Measurements from ENCODE around the gene SLC13A5.
"Not testable (repeated sequence)": the region's sequence is repeated elsewhere in the genome, so short reads cannot be mapped to it uniquely, and the experiment has no call there.

Gene SLC13A5

DNA sequence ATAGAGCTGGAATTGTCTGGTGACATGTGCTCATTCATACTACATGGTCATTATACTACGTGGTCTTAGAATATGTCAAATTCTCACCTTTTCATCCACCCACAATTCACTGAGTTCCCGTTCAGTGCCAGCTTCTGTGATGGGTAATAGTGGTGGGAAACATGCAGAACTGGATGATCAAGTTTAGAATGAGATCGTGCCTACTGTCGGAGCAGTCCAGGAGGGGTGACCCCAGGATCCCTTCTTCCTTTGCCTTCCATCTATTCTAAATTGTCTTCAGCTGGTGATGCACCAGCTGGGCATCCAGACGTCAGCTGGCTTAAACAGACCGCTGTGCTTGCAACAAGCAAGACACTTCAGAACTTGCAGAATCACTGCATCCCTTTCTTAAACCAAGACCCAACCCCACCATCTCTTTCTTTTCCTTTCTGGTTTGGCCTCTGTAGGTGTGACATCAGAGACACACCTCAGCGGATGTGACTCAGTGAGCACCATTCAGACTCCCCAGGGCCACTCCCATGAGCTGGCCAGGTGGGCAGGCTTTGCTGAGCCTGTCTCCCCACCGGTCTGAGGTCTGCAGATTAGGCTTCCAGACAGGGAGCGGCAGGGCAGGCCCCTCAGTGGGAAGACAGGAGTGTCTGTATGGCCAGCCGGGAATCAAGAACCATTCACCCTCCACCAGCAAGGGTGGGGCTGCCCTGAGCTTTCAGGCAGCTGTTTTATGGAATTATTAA lies 43.5 kb downstream of the SLC13A5 start:
- DNase-seq: no peak
- TF ChIP-seq GATA1 (IDR thresholded peaks at IDR 0.05; ENCODE audit: low read depth, low read length) (no peak), POLR2A (IDR thresholded peaks at IDR 0.05; ENCODE audit: low read length) (no peak)

DNA sequence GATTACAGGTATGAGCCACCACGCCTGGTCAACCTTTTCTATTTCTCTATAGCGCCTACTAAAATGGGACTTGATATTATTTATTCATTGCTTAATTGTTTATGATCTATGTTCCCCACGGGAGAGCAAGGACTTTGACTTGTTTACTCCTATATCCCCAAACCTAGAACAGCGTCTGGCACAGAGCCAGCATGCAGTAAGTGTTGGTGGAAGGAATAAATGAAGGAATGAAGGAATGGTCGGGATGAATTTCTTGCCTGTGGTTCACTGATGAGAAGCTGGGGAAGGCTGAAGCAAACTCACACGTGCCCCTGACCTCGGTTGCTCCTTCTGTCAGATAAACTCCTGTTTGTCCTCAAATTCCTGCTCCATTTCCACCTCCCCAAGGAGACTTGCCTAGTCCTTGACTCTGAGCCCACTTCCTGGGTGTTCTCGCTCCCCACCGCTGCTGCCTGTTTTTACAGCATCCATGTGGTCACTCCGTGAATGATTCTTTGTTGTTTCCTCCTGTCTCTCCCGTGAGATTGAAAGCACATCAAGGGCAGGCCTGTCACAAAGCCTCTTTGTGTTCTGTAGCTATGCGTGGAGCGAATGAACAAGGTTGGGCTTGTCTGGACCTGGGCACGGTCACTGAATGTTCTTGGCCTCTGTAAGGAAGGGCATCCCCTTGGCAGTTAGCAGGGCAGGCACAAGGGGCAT lies 44.3 kb downstream of the SLC13A5 start:
- DNase-seq: no peak
- TF ChIP-seq GATA1 (IDR thresholded peaks at IDR 0.05; ENCODE audit: low read depth, low read length) (no peak), POLR2A (IDR thresholded peaks at IDR 0.05; ENCODE audit: low read length) (no peak)

DNA sequence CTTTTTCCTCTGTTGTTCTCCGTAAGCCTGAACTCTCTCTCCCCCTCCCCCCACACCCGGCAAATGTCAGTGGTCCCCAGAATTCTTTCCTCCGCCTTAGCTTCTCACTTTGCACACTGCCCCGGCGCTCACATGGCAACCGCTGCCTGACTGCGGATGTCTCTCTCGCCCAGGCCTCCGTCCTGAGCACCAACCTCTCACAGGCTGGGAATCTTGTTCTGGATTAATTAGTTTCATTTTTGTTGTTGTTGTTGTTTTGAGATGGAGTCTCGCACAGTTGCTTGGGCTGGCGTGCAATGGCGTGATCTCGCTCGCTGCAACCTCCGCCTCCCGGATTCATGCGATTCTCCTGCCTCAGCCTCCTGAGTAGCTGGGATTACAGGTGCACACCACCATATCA lies 45.0 kb downstream of the SLC13A5 start:
- DNase-seq: no peak
- no peak for TF ChIP-seq GATA1 (IDR thresholded peaks at IDR 0.05; ENCODE audit: low read depth, low read length)
- TF ChIP-seq POLR2A (IDR thresholded peaks at IDR 0.05; ENCODE audit: low read length): no peak

DNA sequence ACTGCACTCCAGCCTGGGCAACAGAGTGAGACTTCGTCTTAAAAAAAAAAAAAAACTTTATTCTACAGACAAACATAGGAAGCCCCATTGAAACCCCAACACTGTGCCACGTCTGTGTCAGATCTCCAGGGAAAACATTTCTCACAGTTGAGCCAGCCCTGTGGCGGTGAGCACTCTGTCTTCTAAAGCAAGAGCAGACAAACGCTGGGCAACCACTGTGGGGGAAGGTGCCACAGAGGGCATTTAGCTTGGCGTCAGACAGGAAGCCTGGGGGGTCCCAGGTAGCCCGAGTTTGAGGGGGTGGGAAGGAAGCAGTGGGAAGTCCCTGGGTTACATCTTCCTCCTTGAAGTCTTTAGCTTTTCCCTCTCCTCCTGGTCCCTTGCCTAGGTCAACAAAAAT lies 45.7 kb downstream of the SLC13A5 start:
- TF ChIP-seq GATA1 (IDR thresholded peaks at IDR 0.05; ENCODE audit: low read depth, low read length) (no peak), POLR2A (IDR thresholded peaks at IDR 0.05; ENCODE audit: low read length) (no peak)
- DNase-seq: no peak

DNA sequence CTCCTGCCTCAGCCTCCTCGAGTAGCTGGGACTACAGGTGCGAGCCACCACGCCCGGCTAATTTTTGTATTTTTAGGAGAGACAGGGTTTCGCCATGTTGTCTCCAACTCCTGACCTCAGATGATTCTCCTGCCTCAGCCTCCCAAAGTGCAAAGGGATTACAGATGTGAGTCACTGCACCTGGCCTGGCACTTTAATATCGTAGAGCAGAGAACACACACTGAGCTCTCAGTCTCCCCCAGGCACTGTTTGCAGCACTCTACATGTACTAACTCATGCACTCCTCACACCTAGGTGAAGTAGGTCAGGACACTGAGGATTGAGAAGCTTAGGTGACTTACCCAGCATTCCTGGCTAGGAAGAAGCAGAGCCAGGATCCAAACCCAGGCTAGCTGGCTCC lies 46.6 kb downstream of the SLC13A5 start:
- no peak for TF ChIP-seq POLR2A (IDR thresholded peaks at IDR 0.05; ENCODE audit: low read length)
- TF ChIP-seq GATA1 (IDR thresholded peaks at IDR 0.05; ENCODE audit: low read depth, low read length): no peak

DNA sequence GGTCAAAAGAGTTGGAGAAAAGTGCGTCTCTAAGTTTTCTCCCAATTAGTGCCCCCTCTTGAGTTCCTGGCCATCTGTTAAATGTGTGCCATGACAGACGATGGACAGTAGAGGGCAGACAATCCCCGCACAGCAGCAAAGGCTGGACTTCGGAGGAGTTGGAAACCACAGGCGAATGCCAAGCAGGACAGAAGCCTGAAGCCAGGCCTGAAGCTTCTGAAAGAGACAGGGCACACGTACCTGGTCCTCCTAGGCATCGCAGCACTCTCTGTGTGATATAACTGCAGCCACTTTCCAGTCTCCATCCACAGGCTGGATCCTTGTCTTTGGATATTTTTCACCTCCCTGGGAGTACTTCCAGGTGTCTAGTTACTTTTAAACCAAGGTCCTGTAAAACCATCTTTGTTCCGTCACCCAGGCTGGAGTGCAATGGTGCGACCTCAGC lies 47.1 kb downstream of the SLC13A5 start:
- TF ChIP-seq POLR2A (IDR thresholded peaks at IDR 0.05; ENCODE audit: low read length) (no peak), GATA1 (IDR thresholded peaks at IDR 0.05; ENCODE audit: low read depth, low read length) (no peak)
- peak; percentile 68 to 82 for DNase-seq

More for the DNA sequence above, 46.6 kb downstream of the SLC13A5 start:
- no peak for DNase-seq

DNA sequence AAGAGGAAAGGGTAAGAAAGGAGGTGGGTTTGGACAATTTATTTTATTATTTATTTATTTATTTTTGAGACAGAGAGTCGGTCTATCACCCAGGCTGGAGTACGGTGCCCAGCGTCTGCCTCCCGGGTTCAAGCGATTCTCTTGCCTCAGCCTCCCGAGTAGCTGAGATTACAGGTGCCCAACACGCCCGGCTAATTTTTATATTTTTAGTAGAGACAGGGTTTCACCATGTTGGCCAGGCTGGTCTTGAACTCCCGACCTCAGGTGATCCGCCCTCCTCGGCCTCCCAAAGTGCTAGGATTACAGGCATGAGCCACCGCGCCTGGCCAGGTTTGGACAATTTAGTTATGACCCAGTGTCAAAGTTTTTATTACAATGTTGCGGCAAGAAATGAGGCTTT lies 50.0 kb downstream of the SLC13A5 start:
- not testable (repeated sequence) for DNase-seq

DNA sequence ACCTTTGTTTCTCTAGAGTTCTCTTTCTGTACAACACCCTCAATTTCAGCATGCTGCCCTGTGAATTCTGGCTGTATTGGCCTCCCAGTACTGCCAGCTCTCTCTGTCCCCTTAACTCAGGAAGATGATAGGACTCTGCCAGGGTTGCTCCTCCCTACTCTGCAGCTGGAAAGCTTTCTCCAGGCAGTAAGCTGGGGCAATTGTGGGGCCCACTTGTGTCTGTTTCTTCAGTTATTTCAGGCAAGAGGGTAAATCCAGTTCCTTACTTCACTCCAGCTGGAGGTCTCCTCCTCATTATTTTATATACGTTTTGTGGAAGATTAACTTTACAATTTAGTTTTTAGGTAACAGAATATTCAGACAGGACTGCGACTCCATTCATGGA lies 51.7 kb downstream of the SLC13A5 start:
- no peak for DNase-seq
- TF ChIP-seq POLR2A (IDR thresholded peaks at IDR 0.05; ENCODE audit: low read length) (no peak), GATA1 (IDR thresholded peaks at IDR 0.05; ENCODE audit: low read depth, low read length) (no peak)

DNA sequence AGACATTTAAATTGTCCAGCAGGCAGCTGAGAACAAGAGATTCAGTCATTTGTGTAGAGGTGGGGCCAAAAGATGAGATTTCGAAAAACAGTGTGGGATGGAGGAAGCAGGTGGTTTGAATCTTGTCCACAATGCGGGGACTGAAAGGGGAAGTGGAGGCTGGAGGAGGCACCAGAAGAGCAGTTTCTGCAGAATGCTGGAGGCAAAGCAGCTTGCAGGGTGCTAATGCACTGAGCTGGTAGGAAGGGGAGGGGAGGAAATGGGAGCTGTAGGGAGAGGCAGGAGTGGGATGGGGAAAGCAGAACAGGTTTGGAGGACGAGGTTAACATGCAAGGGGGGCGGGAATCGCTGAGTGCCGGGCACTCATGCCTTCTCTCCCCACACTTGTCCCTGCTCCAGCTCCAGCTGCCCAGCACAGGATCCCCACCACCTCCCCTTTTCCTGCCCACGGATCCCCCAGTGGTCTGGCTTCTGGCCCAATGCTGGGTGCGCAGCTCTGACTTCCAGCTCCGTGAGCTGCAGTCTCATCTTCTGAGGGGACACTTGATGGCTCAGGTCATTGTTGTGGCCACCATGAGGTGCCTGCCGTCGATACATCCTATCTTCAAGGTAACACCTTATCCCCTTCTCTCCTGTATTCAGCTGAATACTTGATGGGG lies 52.2 kb downstream of the SLC13A5 start:
- DNase-seq: no peak
- TF ChIP-seq POLR2A (IDR thresholded peaks at IDR 0.05; ENCODE audit: low read length) (no peak), GATA1 (IDR thresholded peaks at IDR 0.05; ENCODE audit: low read depth, low read length) (no peak)

DNA sequence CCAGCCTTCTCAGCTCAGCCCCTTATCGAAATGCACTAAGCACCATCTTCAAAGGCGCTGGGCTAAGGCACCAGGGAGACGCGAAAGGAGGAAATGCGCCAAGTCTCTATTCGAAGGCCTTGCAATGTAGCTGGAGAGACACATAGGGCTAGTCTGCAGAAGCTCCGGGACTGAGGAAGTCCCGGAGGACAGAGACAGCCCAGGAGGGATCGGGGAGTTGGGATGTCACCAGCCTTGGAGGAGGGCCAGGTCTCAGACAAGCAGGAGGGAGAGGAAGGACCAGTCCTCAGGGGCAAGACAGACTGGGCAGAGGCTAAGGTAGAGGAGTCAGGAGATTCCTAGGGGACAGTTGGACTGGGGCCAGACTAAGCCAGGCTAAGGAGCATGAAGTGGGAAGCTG lies 53.1 kb downstream of the SLC13A5 start:
- TF ChIP-seq GATA1 (IDR thresholded peaks at IDR 0.05; ENCODE audit: low read depth, low read length) (no peak), POLR2A (IDR thresholded peaks at IDR 0.05; ENCODE audit: low read length) (no peak)
- no peak for DNase-seq

DNA sequence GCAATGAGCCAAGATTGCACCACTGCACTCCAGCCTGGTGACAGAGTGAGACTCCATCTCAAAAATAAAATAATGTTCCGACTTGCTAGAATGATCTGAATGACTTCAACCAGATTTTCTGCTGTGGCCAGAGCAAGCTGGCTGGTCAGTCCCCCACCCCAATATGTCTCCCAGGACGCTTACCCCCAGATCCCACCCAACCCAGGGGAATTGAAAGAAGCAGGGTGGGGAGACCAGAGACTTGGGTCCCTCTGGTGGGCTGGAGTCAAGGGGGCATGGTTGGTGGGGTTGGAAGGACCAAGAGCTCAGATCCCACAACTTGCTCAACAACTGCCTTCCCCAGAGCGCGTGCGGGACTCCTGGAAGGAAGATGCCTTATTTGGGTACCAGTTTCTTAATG lies 54.8 kb downstream of the SLC13A5 start:
- not testable (repeated sequence) for DNase-seq

DNA sequence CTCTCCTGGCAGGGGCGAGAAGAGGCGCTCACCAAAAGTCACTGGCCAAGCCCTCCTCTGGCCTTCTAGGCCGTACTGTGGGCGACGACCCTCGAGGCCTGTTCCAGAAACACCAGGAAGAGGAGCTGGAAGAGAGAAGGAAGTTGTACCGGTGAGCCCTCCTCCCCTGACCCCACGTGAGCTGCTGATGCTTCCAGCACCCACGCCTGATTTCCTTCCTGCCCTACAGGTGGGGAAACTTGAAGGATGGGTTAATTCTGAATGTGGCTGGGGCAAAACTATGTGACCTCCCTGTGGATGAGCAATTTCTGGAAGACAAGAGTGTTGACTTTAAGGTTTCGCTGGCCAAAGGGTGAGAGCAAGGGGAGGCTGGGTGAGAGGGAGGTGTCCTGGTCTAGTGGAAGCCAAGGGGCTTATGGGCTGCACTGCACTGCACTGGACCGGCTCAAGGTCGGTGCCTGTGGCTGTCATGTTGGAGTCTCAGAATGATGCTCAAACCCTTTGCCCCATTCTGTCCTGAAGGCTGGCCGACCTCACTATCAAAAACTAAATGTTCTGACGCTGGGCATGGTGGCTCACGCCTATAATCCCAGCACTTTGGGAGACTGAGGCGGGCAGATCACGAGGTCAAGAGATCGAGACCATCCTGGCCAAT lies 55.4 kb downstream of the SLC13A5 start:
- TF ChIP-seq POLR2A (IDR thresholded peaks at IDR 0.05; ENCODE audit: low read length) (no peak), GATA1 (IDR thresholded peaks at IDR 0.05; ENCODE audit: low read depth, low read length) (no peak)
- no peak for DNase-seq

DNA sequence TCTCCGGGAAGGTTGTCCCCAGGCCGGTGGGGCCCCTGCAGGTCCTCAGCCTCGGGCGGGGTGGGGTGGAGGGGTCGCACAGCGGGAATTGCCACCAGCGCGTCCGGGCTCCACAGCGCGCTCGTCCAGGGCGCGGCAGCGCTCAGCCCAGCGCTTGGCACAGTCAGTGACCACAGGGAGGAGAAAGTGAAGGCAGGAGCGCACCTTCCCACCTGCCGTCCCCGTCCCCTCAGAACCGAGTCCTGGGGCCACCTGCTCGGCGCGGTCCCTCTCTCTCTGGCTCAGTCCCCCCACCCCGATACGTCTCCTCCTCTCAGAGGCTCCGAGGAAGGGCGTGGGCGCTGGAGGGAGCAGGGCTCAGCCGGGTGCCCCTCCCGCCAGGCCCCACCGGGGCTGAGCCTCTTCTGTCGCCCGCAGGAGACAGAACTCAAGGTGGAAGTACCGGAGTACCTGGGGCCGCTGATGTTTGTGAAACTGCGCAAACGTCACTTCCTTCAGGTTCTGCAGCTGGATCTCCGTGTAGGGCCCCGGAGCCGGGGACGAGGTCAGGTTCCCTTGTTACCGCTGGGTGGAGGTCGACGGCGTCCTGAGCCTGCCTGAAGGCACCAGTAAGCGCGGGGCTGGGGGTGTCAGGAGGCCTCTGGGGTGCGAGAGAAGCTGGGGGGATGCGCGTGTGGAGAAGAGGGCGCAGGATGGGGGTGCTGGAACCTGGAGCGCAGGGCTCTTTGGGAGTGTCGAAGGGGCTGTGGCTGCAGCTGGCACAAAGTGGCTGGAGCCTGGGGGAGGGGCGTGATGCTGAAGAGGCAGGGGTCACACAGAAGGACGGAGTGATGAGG lies 56.2 kb downstream of the SLC13A5 start:
- not testable (repeated sequence) for DNase-seq

DNA sequence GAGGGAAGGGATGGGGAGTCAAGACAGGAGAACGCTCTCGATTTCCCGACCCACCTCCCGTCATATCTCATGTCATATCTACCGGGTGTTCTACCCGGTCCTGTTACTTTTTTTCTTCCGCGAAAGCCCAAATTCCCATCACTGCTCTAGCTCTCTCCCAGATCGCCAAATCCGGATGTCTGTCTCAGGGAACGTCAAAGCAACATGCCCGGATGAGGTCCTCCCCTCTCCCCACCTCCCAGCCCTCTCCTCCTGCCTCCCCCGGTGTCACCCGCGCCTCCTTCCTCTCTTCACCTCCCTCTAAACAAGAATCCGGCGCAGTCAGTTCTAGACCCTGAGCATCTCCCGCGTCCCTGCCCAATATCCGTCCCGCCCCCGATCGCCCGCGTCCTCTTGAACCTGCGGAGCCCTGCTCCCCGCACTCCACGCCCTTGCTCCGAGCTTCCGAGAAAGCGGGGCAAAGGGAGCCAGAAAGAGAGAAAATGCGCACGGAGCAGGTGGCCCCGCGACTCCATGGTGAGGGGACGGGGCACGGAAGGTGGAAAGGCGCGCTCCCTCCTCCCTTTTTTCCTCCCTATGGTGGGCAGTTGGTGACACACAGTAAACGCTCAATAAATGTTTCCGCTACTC lies 57.3 kb downstream of the SLC13A5 start:
- not testable (repeated sequence) for DNase-seq

All from erythroblast (primary cell).